WTC11 (cell line): ENCODE measurements around the gene ATP11A. TPM values are rescaled to one million over a fixed set of nuclear protein-coding genes. Genes with fewer than 3 reads are reported as not detected.

Experiments
- ATAC-seq: fragments of 200-7000 bp; cut with Tn5 transposase; 2 replicates; pipeline ENCODE4 v1.10.0; 2021; ENCODE audit warnings: mild to moderate bottlenecking, moderate library complexity
- CTCF ChIA-PET: fragments of 300-600 bp; sonication (Branson Sonifier 250); formaldehyde crosslinking; loops from one replicate; lab custom pipeline; 2021; ENCODE audit warnings: antibody characterized with exemption; lab: Charles Lee
- POLR2A ChIA-PET: fragments of 350-600 bp; sonication (Branson Sonifier 250); formaldehyde crosslinking; loops from one replicate; lab custom pipeline; 2021; ENCODE audit warnings: antibody characterized with exemption; lab: Charles Lee
- DNase-seq: peaks from one replicate; pipeline ENCODE4 v3.0.0; 2021; ENCODE audit warnings: low spot score
- H3K27ac Mint-ChIP-seq: 2 replicates; pipeline ENCODE4 v1.8.0; 2021; ENCODE audit warnings: mixed read lengths
- H3K27me3 Mint-ChIP-seq: 2 replicates; pipeline ENCODE4 v1.8.0; 2021; ENCODE audit warnings: low read depth, mild to moderate bottlenecking, moderate library complexity, mixed read lengths
- H3K36me3 Mint-ChIP-seq: 2 replicates; pipeline ENCODE4 v1.8.0; 2021; ENCODE audit warnings: mixed read lengths
- H3K4me1 Mint-ChIP-seq: 2 replicates; pipeline ENCODE4 v1.8.0; 2022; ENCODE audit warnings: mixed read lengths
- H3K4me3 Mint-ChIP-seq: 2 replicates; pipeline ENCODE4 v1.8.0; 2021; ENCODE audit warnings: mild to moderate bottlenecking, moderate library complexity, mixed read lengths
- H3K9me3 Mint-ChIP-seq: 2 replicates; pipeline ENCODE4 v1.8.0; 2021; ENCODE audit warnings: mixed read lengths
- ARID4B ChIP-seq: sonication (generic); formaldehyde crosslinking; IDR thresholded peaks from 2 replicates; pipeline ENCODE4 v1.8.0; 2023; ENCODE audit warnings: missing genetic modification reagents, mild to moderate bottlenecking, borderline replicate concordance
- ATF2 ChIP-seq: sonication (generic); formaldehyde crosslinking; IDR thresholded peaks from 2 replicates; pipeline ENCODE4 v1.8.1; 2022; ENCODE audit warnings: low read depth, missing genetic modification reagents, borderline replicate concordance
- CBFB ChIP-seq: sonication (generic); formaldehyde crosslinking; IDR thresholded peaks from 2 replicates; pipeline ENCODE4 v1.8.1; 2022; ENCODE audit warnings: mild to moderate bottlenecking, low read depth, missing genetic modification reagents
- ERG ChIP-seq: fragments of 250-450 bp; sonication (Bioruptor Pico); IDR thresholded peaks from 2 replicates; pipeline ENCODE4 v1.8.0; 2021; ENCODE audit warnings: mild to moderate bottlenecking
- FOXP4 ChIP-seq: sonication (generic); formaldehyde crosslinking; IDR thresholded peaks from 2 replicates; pipeline ENCODE4 v1.8.0; 2022; ENCODE audit warnings: mild to moderate bottlenecking, missing genetic modification reagents
- JUN ChIP-seq: sonication (generic); formaldehyde crosslinking; IDR thresholded peaks from 2 replicates; pipeline ENCODE4 v1.8.0; 2023; ENCODE audit warnings: mild to moderate bottlenecking, missing genetic modification reagents
- RELA ChIP-seq: sonication (generic); formaldehyde crosslinking; IDR thresholded peaks from 2 replicates; pipeline ENCODE4 v1.8.1; 2022; ENCODE audit warnings: missing genetic modification reagents, mild to moderate bottlenecking, borderline replicate concordance
- total RNA-seq: library from RNA; stranded (reverse); gene quantifications from 3 replicates; pipeline ENCODE4 v1.2.3, GENCODE V29; 2021

The ATP11A gene
- total RNA-seq, 1 experiment from 2014 or later: 100 TPM

GRCh38 chr13:112668924-112669323 lies 20.9 kb upstream of the ATP11A start:
- no peak for DNase-seq

More at GRCh38 chr13:112668924-112669323, 20.9 kb upstream of the ATP11A start:
- H3K27me3 Mint-ChIP-seq: peaks cover 17% of the 10 kb centered on the region
- TF ChIP-seq RELA: no peak
- no peak for TF ChIP-seq ERG
- TF ChIP-seq JUN (CRISPR knock-in tag): no peak
- no peak for TF ChIP-seq ATF2 (CRISPR knock-in tag)
- TF ChIP-seq CBFB (CRISPR knock-in tag): no peak
- TF ChIP-seq FOXP4: no peak
- no peak for TF ChIP-seq ARID4B
- no peak for ATAC-seq
- no peak overlapping the region for H3K4me3 Mint-ChIP-seq
- H3K9me3 Mint-ChIP-seq: no peaks in the 10 kb centered on the region
- no peak overlapping the region for H3K27ac Mint-ChIP-seq
- CTCF ChIA-PET: no interaction called here
- POLR2A ChIA-PET: no interaction called here
- no peaks in the 10 kb centered on the region for H3K36me3 Mint-ChIP-seq
- peaks cover 20% of the 10 kb centered on the region for H3K4me1 Mint-ChIP-seq
